ENCODE results near the gene NDUFS8. TPM values are rescaled to one million over a fixed set of nuclear protein-coding genes. Genes with fewer than 3 reads are reported as not detected.
A peak's percentile ranks its signal among the peaks of the same experiment; 100 is the strongest.

The NDUFS8 gene
- total and polyA plus RNA-seq, 2 experiments from 2014 or later: 330 to 540 TPM

DNA sequence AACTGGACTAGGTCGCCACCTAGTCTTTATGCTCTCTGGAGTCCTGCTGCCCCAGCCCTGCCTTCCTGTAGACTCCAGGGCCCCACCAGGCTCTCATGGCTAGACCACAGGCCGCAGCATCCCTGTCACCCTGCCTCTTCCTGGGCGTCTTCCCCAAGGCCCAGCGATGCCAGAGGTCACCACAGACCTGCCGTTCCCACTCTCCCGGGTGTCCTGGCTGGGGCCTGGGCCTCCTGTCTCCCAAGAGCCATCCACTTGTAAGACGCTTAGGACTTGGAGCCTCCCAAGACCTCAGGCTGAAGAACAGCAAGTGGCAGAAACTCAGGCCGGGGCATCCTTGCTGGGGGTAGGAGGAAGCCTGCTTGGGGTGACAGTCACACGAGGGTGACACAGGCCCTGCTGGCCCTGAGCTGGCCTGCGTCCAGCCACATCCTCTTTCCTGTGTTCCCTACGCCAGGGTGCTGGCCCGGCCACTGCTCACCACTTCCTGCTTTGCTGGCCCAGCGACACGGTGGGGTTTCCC, 6.3 kb downstream of the NDUFS8 start:
- H3K4me3 ChIP-seq: no peak overlapping the region
- no peaks in the 10 kb centered on the region for H3K27me3 ChIP-seq
- H3K9me3 ChIP-seq (ENCODE audit: low read depth): no peaks in the 10 kb centered on the region
- H3K36me3 ChIP-seq: peaks cover 7% of the 10 kb centered on the region
- no peak for DNase-seq (ENCODE audit: low read depth in 1 of 2, low spot score in 1 of 2)
- H3K4me1 ChIP-seq (ENCODE audit: low read depth): peaks cover 24% of the 10 kb centered on the region
- TF ChIP-seq, protein P1, sequence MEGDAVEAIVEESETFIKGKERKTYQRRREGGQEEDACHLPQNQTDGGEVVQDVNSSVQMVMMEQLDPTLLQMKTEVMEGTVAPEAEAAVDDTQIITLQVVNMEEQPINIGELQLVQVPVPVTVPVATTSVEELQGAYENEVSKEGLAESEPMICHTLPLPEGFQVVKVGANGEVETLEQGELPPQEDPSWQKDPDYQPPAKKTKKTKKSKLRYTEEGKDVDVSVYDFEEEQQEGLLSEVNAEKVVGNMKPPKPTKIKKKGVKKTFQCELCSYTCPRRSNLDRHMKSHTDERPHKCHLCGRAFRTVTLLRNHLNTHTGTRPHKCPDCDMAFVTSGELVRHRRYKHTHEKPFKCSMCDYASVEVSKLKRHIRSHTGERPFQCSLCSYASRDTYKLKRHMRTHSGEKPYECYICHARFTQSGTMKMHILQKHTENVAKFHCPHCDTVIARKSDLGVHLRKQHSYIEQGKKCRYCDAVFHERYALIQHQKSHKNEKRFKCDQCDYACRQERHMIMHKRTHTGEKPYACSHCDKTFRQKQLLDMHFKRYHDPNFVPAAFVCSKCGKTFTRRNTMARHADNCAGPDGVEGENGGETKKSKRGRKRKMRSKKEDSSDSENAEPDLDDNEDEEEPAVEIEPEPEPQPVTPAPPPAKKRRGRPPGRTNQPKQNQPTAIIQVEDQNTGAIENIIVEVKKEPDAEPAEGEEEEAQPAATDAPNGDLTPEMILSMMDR (IDR thresholded peaks at IDR 0.05; ENCODE audit: low read depth, low read length): no peak
- H3K27ac ChIP-seq: peak overlapping the region; percentile 88

DNA sequence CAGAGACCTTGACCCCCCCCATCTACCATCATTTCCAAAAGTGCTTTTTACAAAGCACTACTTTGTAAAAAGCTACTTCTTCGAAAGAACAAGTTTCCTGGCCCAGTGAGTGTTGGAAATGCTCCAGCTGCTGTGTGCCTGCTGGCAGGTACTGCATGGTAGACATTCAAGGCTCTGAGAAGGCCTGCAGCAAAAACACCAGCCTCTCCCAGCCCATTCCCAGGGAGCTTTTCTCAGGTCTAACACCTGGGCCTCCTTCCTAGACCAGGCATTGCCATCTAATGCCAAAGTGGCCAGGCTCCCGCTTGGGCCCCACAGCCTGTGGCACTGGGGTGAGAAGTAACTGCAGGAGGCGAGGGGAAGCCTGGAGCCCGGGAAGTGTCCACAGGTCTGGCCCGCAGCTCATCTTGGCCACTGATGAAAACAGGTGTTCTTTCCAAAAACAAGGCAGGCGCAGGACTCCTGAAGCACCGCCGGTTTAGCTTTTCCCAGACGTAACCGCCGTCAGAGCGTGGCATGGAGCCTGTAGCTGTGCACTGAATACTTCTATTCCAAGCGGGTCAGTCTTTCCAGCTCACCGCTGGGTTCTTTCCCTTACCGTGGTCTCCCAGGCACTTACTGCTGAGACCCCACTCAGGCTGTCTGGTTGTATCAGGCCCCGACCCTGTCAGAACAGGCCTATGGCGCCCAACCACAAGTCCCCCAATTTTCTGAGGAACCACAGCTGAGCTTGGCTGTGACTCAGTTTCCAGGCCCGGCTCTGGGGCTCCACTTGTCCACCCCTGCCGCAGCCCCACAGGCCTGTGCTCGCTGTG, 7.1 kb downstream of the NDUFS8 start:
- Histone ChIP-seq H3K9me3 (ENCODE audit: low read depth) (no peaks in the 10 kb centered on the region), H3K27me3 (no peaks in the 10 kb centered on the region), H3K4me1 (ENCODE audit: low read depth) (peaks cover 24% of the 10 kb centered on the region), H3K27ac (peak overlapping the region; percentile 88), H3K36me3 (peaks cover 7% of the 10 kb centered on the region), H3K4me3 (no peak overlapping the region)
- TF ChIP-seq, protein P1 (IDR thresholded peaks at IDR 0.05; ENCODE audit: low read depth, low read length): no peak
- DNase-seq (ENCODE audit: low read depth in 1 of 2, low spot score in 1 of 2): no peak

DNA sequence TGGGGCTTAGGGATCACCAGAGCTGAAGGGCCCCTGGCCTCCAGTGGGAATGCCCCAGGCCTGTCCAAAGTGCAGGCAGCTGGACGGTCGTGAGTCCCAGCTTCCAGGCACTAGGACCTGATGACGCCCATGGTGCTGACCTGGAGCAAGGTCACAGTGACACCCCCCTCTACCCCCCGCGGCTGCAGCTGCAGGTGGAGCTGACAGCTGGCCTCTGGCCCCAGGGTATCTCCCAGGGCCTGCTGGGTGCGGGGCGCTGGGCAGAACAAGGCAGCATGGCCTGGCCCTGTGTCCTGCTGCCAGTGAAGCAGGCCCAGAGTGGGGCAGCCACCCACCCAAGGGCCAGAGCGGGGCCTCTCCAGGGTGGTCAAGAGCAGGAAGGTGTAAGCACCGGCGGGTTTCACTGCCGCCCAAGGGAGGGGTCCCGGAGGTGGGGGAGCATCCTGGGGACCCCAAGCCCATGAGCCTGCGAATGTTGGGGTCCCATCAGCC, 7.8 kb downstream of the NDUFS8 start:
- TF ChIP-seq, protein P1 (IDR thresholded peaks at IDR 0.05; ENCODE audit: low read depth, low read length): no peak
- Histone ChIP-seq H3K27me3 (no peaks in the 10 kb centered on the region), H3K27ac (peak overlapping the region; percentile 88), H3K36me3 (peaks cover 7% of the 10 kb centered on the region), H3K9me3 (ENCODE audit: low read depth) (no peaks in the 10 kb centered on the region), H3K4me3 (peak overlapping the region; percentile 1), H3K4me1 (ENCODE audit: low read depth) (peaks cover 24% of the 10 kb centered on the region)
- peak in 1 of 2 donors; percentile 14 for DNase-seq (ENCODE audit: low read depth in 1 of 2, low spot score in 1 of 2)

DNA sequence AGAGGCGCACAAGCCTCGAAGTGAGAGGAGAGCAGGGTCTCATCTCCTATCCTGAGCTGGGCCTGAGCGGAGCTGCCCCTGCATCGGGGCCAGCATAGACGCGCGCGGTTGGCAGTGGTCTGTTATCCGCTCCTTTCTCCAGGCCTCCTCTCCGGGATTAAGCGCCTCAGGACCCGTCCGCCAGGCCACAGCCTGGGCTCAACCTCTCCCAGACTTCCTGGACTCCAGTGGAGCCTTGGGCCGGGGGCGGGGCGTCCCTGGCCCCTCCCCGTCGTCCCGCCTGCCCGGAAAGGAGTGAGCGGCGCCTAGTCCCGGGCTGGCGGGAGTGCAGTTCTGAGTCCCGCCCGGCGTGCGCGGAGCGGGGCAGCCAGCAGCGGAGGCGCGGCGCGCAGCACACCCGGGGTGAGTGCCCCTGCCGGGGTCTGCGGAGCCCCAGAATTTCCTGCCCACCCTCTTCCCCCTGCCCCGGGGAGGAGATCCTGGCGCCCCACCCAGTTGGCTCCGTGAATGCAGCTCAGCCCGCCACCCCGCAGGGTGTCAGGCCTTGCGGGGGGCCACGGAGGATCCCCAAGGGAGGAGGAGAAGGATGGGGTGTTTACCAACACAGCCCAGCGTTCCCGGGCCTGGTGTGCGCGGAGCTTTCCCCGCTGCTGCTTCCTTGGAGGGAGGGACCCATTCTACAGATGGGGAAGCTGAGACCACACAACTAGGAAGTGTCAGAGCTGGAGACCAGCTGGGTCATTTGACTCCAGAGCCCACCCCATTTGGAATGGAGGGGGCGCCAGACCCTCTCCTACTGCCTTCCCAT, 8.4 kb downstream of the NDUFS8 start, which contains the start of gene TCIRG1:
Gene TCIRG1 (plus strand): TSS at position 308 of the 808 bp plus-strand sequence. CDS start 2,247 bp downstream, outside the sequence.
- peak; percentile 70 to 87 for DNase-seq (ENCODE audit: low read depth in 1 of 2, low spot score in 1 of 2)
- peak within 1 kb of the TSS; percentile 88 for H3K27ac ChIP-seq
- H3K9me3 ChIP-seq (ENCODE audit: low read depth): no peaks in the 10 kb centered on the region
- TF ChIP-seq, protein P1 (IDR thresholded peaks at IDR 0.05; ENCODE audit: low read depth, low read length): no peak
- peaks cover 5% of the 10 kb centered on the region for H3K36me3 ChIP-seq
- peak within 1 kb of the TSS; percentile 1 for H3K4me3 ChIP-seq
- H3K4me1 ChIP-seq (ENCODE audit: low read depth): peaks cover 24% of the 10 kb centered on the region
- no peaks in the 10 kb centered on the region for H3K27me3 ChIP-seq

DNA sequence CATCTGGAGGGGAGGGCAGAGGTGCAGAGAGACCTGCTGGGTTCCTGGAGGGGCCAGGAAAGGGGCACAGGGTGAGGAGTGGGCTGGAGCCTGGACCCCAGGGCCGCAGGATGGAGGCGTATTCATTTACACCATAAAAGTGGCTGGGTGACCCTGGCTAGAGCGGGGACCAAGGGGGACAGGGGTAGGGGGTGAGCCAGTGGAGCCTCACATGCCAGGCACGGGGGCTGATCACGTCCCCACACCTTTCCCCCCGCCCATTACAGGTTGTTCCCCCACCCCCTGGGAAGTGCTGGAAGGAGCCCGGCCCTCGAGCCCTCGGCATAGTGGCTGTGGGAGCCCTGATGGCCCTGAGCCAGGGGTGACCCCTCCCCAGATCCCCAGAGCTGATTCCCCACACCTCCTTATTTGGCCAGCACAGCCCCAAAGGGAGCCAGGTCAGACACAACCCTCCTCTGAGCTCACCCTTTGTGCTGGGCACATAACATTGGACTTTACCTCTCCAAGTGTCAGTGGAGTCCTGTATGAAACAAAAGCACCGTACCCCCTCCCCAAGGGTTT, 9.1 kb downstream of the NDUFS8 start:
- DNase-seq (ENCODE audit: low read depth in 1 of 2, low spot score in 1 of 2): no peak
- H3K27ac ChIP-seq: peak overlapping the region; percentile 88

More for the DNA sequence above, 9.1 kb downstream of the NDUFS8 start:
- Histone ChIP-seq H3K9me3 (ENCODE audit: low read depth) (no peaks in the 10 kb centered on the region), H3K36me3 (no peaks in the 10 kb centered on the region), H3K27me3 (no peaks in the 10 kb centered on the region), H3K4me3 (no peak overlapping the region), H3K4me1 (ENCODE audit: low read depth) (peaks cover 24% of the 10 kb centered on the region)
- TF ChIP-seq, protein P1 (IDR thresholded peaks at IDR 0.05; ENCODE audit: low read depth, low read length): no peak

Measured in cardiac muscle cell (in vitro differentiated cells and primary cell).